ENCODE data around the gene CAPN5. TPM values are rescaled to one million over a fixed set of nuclear protein-coding genes. Genes with fewer than 3 reads are reported as not detected.
"Not testable (repeated sequence)": the region's sequence is repeated elsewhere in the genome, so short reads cannot be mapped to it uniquely, and the experiment has no call there.

Gene CAPN5
- total RNA-seq, 1 donor from 2014 or later, result 11.8 TPM

GRCh38 chr11:77084581-77085191 lies 17.9 kb downstream of the CAPN5 start:
- no peak for DNase-seq

- no peak for DNase-seq
These were observed 18.9 kb downstream of the CAPN5 start for GRCh38 chr11:77085652-77086051.

GRCh38 chr11:77086521-77087472 lies 20.0 kb downstream of the CAPN5 start:
- no peak for DNase-seq

- no peak for DNase-seq
These were observed 21.0 kb downstream of the CAPN5 start for GRCh38 chr11:77087723-77088225.

GRCh38 chr11:77088236-77089003 lies 21.6 kb downstream of the CAPN5 start:
- peak; percentile 58 for DNase-seq

GRCh38 chr11:77089004-77089545 lies 22.3 kb downstream of the CAPN5 start:
- DNase-seq, result no peak

GRCh38 chr11:77090046-77090372 lies 23.2 kb downstream of the CAPN5 start:
- no peak for DNase-seq

- no peak for DNase-seq
These were observed 23.8 kb downstream of the CAPN5 start for GRCh38 chr11:77090373-77091111.

GRCh38 chr11:77091146-77091940 lies 24.6 kb downstream of the CAPN5 start:
- DNase-seq, result peak; percentile 86

GRCh38 chr11:77092382-77092781 lies 25.6 kb downstream of the CAPN5 start:
- DNase-seq, result no peak

GRCh38 chr11:77093056-77093891 lies 26.5 kb downstream of the CAPN5 start:
- no peak for DNase-seq

GRCh38 chr11:77093987-77094840 lies 27.4 kb downstream of the CAPN5 start:
- DNase-seq, result peak; percentile 34

GRCh38 chr11:77094841-77095365 lies 28.1 kb downstream of the CAPN5 start:
- DNase-seq, result no peak

GRCh38 chr11:77095551-77096490 lies 29.1 kb downstream of the CAPN5 start:
- DNase-seq, result no peak

GRCh38 chr11:77096591-77097019 lies 29.8 kb downstream of the CAPN5 start:
- no peak for DNase-seq

- not testable (repeated sequence) for DNase-seq
These were observed 30.4 kb downstream of the CAPN5 start for GRCh38 chr11:77097180-77097579.

Measured in tongue (tissue), 2 donors.